PFSK-1 (cell line): ENCODE measurements around the gene ZRANB1.

Source experiments
- FOXP2 ChIP-seq: optimal IDR thresholded peaks from 2 replicates; pipeline ENCODE3; 2011; ENCODE audit warnings: borderline replicate concordance, control low read depth, inconsistent platforms; ENCODE audit not compliant: insufficient read depth; ENCODE audit errors: extremely low read length, extremely low read depth
- POLR2AphosphoS5 ChIP-seq: IDR thresholded peaks from 2 replicates; pipeline ENCODE4 v1.6.1; 2012; ENCODE audit warnings: low read depth, mild to moderate bottlenecking, control low read depth, low read length, moderate library complexity
- SIN3A ChIP-seq: IDR thresholded peaks from 2 replicates; pipeline ENCODE4 v1.6.1; 2012; ENCODE audit warnings: mild to moderate bottlenecking, low read length, moderate library complexity, borderline replicate concordance; ENCODE audit not compliant: insufficient read depth
- TAF1 ChIP-seq: IDR thresholded peaks from 2 replicates; pipeline ENCODE4 v1.6.1; 2012; ENCODE audit warnings: low read length, control low read depth, borderline replicate concordance; ENCODE audit not compliant: insufficient read depth
- TF ChIP-seq, protein P1 (sequence below), 2 experiments: IDR thresholded peaks; 2 replicates each; pipeline versions ENCODE4 v1.6.1 to v1.8.0; 2011 to 2012; ENCODE audit warnings: low read depth in 2 of 2, low read length in 2 of 2, control low read depth in 1 of 2, inconsistent platforms in 1 of 2, mild to moderate bottlenecking in 1 of 2, moderate library complexity in 1 of 2; ENCODE audit not compliant: insufficient read depth in 1 of 2

The ZRANB1 gene

DNA sequence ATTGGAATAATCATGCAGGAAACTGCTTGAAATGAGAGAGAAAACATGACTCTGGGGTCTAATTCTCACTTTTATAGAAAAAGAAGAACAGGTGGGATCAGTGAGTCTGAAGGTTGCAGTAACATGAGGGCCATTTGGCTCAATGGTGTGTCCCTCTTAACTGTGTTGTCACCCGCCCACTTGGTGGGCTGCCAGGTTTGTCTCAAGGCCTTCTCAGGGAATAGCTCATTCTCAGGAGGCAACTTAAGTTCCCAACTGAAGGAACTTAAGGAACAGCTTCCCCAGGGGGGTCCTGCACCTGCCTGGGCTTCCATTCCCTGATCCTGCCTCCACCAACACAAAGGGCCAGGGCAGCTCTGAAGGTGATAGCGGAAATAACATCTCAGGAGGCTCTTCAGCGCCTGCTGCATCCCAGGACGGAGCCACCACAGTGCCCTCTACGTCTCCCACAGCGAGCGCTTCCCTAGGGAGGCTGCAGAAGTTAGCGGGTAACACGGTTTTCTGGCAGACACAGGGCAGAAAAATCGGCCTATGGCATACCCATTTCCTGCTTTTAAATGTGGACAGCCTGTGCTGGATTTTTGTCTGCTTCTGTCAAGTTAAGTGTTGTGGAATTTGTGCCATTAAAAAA, 88.8 kb downstream of the ZRANB1 start:
- no peak for TF ChIP-seq FOXP2
- TF ChIP-seq, protein P1, sequence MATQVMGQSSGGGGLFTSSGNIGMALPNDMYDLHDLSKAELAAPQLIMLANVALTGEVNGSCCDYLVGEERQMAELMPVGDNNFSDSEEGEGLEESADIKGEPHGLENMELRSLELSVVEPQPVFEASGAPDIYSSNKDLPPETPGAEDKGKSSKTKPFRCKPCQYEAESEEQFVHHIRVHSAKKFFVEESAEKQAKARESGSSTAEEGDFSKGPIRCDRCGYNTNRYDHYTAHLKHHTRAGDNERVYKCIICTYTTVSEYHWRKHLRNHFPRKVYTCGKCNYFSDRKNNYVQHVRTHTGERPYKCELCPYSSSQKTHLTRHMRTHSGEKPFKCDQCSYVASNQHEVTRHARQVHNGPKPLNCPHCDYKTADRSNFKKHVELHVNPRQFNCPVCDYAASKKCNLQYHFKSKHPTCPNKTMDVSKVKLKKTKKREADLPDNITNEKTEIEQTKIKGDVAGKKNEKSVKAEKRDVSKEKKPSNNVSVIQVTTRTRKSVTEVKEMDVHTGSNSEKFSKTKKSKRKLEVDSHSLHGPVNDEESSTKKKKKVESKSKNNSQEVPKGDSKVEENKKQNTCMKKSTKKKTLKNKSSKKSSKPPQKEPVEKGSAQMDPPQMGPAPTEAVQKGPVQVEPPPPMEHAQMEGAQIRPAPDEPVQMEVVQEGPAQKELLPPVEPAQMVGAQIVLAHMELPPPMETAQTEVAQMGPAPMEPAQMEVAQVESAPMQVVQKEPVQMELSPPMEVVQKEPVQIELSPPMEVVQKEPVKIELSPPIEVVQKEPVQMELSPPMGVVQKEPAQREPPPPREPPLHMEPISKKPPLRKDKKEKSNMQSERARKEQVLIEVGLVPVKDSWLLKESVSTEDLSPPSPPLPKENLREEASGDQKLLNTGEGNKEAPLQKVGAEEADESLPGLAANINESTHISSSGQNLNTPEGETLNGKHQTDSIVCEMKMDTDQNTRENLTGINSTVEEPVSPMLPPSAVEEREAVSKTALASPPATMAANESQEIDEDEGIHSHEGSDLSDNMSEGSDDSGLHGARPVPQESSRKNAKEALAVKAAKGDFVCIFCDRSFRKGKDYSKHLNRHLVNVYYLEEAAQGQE (IDR thresholded peaks at IDR 0.05; ENCODE audit: insufficient read depth in 1 of 2, low read depth in 2 of 2, low read length in 2 of 2) = no peak
- no peak for TF ChIP-seq POLR2AphosphoS5
- TF ChIP-seq SIN3A = no peak
- TF ChIP-seq TAF1 = no peak

DNA sequence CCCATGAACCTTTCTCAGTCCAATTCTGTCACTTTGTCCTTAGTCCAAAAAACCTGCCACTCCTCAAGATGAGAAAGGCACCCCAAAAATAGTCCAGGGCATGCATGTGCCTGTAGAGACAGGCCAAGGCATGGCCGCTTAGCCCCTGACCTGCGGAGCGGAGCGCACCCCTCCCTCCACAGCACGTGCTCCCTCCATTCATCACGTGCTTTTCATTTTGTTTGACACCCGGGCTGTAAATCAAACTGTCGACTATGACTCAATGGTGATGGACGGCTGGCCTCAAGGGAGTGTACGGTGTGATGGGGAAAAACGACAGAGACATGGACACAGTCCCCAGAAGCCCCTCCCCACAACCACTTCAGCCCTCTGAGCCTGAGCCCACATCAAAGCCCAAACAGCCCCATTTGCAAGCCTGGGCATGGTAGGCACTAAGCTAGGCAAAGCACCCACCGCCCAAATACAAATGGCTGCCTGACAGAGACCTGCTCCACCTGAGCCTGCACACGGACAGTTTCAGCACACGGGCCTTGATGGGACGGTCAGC, 90.6 kb downstream of the ZRANB1 start:
- TF ChIP-seq FOXP2 (no peak), POLR2AphosphoS5 (no peak), TAF1 (no peak), SIN3A (no peak)
- TF ChIP-seq, protein P1 (IDR thresholded peaks at IDR 0.05; ENCODE audit: insufficient read depth in 1 of 2, low read depth in 2 of 2, low read length in 2 of 2) = no peak

GRCh38 chr10:125033146-125033924, 91.4 kb downstream of the ZRANB1 start:
- no peak for TF ChIP-seq FOXP2
- TF ChIP-seq TAF1 = no peak
- TF ChIP-seq, protein P1 (IDR thresholded peaks at IDR 0.05; ENCODE audit: insufficient read depth in 1 of 2, low read depth in 2 of 2, low read length in 2 of 2) = no peak
- no peak for TF ChIP-seq POLR2AphosphoS5
- no peak for TF ChIP-seq SIN3A

GRCh38 chr10:125034675-125035074, 92.8 kb downstream of the ZRANB1 start:
- TF ChIP-seq, protein P1 (IDR thresholded peaks at IDR 0.05; ENCODE audit: insufficient read depth in 1 of 2, low read depth in 2 of 2, low read length in 2 of 2) = no peak
- TF ChIP-seq SIN3A = no peak
- no peak for TF ChIP-seq FOXP2
- no peak for TF ChIP-seq TAF1
- no peak for TF ChIP-seq POLR2AphosphoS5
